ENCODE measurements around the gene ADAMTS12. TPM values are rescaled to one million over a fixed set of nuclear protein-coding genes. Genes with fewer than 3 reads are reported as not detected.
"Not testable (repeated sequence)": the region's sequence is repeated elsewhere in the genome, so short reads cannot be mapped to it uniquely, and the experiment has no call there.

Gene ADAMTS12
- total and polyA plus RNA-seq, 4 donors = 0.49 to 6.4 (median 2.3) TPM

- no peak for TF ChIP-seq ZBTB33 (IDR thresholded peaks at IDR 0.05)
- TF ChIP-seq TAF1 (conservative IDR thresholded peaks at IDR 0.05) = no peak
- TF ChIP-seq HNF4G (IDR thresholded peaks at IDR 0.05) = no peak
- TF ChIP-seq HNF4A (conservative IDR thresholded peaks at IDR 0.05) = no peak
- no peak for TF ChIP-seq MAX (IDR thresholded peaks at IDR 0.05)
- TF ChIP-seq RXRA (IDR thresholded peaks at IDR 0.05) = no peak
- no peak for TF ChIP-seq GABPA (IDR thresholded peaks at IDR 0.05 in 1 of 2, conservative IDR thresholded peaks at IDR 0.05 in 1 of 2)
- TF ChIP-seq ATF3 (IDR thresholded peaks at IDR 0.05) = no peak
Observed at GRCh38 chr5:33921002-33921401, 29.2 kb upstream of the ADAMTS12 start (continued).

GRCh38 chr5:33914844-33915243 is 23.1 kb upstream of the ADAMTS12 start:
- not testable (repeated sequence) for H3K27me3 ChIP-seq (ENCODE audit: control insufficient read depth in 4 of 4, insufficient read depth in 4 of 4, low read length in 3 of 4); H3K36me3 ChIP-seq (ENCODE audit: control insufficient read depth in 4 of 4, insufficient read depth in 3 of 4, low read depth in 1 of 4, low read length in 3 of 4); H3K9ac ChIP-seq (ENCODE audit: low read depth in 1 of 2, low read length in 2 of 2); H3K4me1 ChIP-seq (ENCODE audit: control insufficient read depth in 4 of 4, insufficient read depth in 4 of 4, low read length in 3 of 4); H3K9me3 ChIP-seq (ENCODE audit: control insufficient read depth in 4 of 4, low read length in 3 of 4); DNase-seq (ENCODE audit: low spot score); H3K27ac ChIP-seq (ENCODE audit: low read depth in 1 of 2, low read length in 2 of 2); H3K4me3 ChIP-seq (ENCODE audit: low read depth in 1 of 3, low read length in 3 of 3)
- WGBS = 92% methylated on average over 3 of the region's 3 CpGs

- peaks cover 1 to 15% (median 2%) of the 10 kb centered on the region in 4 donors for H3K9me3 ChIP-seq (ENCODE audit: control insufficient read depth in 4 of 4, low read length in 3 of 4)
- H3K27me3 ChIP-seq (ENCODE audit: control insufficient read depth in 4 of 4, insufficient read depth in 4 of 4, low read length in 3 of 4); H3K27ac ChIP-seq (ENCODE audit: low read depth in 1 of 2, low read length in 2 of 2); H3K4me3 ChIP-seq (ENCODE audit: low read depth in 1 of 3, low read length in 3 of 3); DNase-seq (ENCODE audit: low spot score); H3K4me1 ChIP-seq (ENCODE audit: control insufficient read depth in 4 of 4, insufficient read depth in 4 of 4, low read length in 3 of 4); H3K36me3 ChIP-seq (ENCODE audit: control insufficient read depth in 4 of 4, insufficient read depth in 3 of 4, low read depth in 1 of 4, low read length in 3 of 4); H3K9ac ChIP-seq (ENCODE audit: low read depth in 1 of 2, low read length in 2 of 2): not testable (repeated sequence)
- 76% methylated on average over 7 of the region's 7 CpGs for WGBS
Observed at GRCh38 chr5:33906248-33906647, 14.5 kb upstream of the ADAMTS12 start.

GRCh38 chr5:33905381-33905780 is 13.6 kb upstream of the ADAMTS12 start:
- TF ChIP-seq ATF3 (IDR thresholded peaks at IDR 0.05) (no peak), HNF4A (conservative IDR thresholded peaks at IDR 0.05) (no peak), TAF1 (conservative IDR thresholded peaks at IDR 0.05) (no peak), EGR1 (IDR thresholded peaks at IDR 0.05; ENCODE audit: low read depth in 2 of 2) (no peak), YY1 (IDR thresholded peaks at IDR 0.05) (no peak), ZBTB33 (IDR thresholded peaks at IDR 0.05) (no peak), JUND (IDR thresholded peaks at IDR 0.05) (no peak)
- no peaks in the 10 kb centered on the region for H3K4me1 ChIP-seq (ENCODE audit: control insufficient read depth in 4 of 4, insufficient read depth in 4 of 4, low read length in 3 of 4)
- H3K9me3 ChIP-seq (ENCODE audit: control insufficient read depth in 4 of 4, low read length in 3 of 4) = peaks cover 1 to 15% (median 2%) of the 10 kb centered on the region in 4 donors
- no peak overlapping the region for H3K27ac ChIP-seq (ENCODE audit: low read depth in 1 of 2, low read length in 2 of 2)
- no peak overlapping the region for H3K4me3 ChIP-seq (ENCODE audit: low read depth in 1 of 3, low read length in 3 of 3)
- 79% methylated on average over 1 of the region's 1 CpG for WGBS
- DNase-seq (ENCODE audit: low spot score) = no peak
- H3K36me3 ChIP-seq (ENCODE audit: control insufficient read depth in 4 of 4, insufficient read depth in 3 of 4, low read depth in 1 of 4, low read length in 3 of 4) = no peaks in the 10 kb centered on the region
- no peak overlapping the region for H3K9ac ChIP-seq (ENCODE audit: low read depth in 1 of 2, low read length in 2 of 2)
- H3K27me3 ChIP-seq (ENCODE audit: control insufficient read depth in 4 of 4, insufficient read depth in 4 of 4, low read length in 3 of 4) = no peaks in the 10 kb centered on the region

Data from liver (tissue), 9 donors.